HG02623 (cell line): ENCODE data around the gene KDM3B.
"Not testable (repeated sequence)": the region's sequence is repeated elsewhere in the genome, so short reads cannot be mapped to it uniquely, and the experiment has no call there.

Experiments
- ATAC-seq: cut with Tn5 transposase; IDR thresholded peaks from one replicate; pipeline ENCODE4 v1.9.1; 2021; ENCODE audit warnings: moderate library complexity; ENCODE audit not compliant: unreplicated experiment

KDM3B gene

DNA sequence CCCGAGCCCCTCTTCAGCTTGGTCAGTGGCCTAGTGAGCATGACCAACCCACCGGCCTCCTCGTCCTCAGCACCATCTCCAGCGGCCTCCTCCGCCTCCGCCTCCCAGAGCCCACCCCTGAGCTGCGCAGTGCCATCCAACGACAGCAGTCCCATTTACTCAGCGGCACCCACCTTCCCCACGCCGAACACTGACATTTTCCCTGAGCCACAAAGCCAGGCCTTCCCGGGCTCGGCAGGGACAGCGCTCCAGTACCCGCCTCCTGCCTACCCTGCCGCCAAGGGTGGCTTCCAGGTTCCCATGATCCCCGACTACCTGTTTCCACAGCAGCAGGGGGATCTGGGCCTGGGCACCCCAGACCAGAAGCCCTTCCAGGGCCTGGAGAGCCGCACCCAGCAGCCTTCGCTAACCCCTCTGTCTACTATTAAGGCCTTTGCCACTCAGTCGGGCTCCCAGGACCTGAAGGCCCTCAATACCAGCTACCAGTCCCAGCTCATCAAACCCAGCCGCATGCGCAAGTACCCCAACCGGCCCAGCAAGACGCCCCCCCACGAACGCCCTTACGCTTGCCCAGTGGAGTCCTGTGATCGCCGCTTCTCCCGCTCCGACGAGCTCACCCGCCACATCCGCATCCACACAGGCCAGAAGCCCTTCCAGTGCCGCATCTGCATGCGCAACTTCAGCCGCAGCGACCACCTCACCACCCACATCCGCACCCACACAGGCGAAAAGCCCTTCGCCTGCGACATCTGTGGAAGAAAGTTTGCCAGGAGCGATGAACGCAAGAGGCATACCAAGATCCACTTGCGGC is 114.6 kb downstream of the KDM3B start:
- ATAC-seq, result no peak

DNA sequence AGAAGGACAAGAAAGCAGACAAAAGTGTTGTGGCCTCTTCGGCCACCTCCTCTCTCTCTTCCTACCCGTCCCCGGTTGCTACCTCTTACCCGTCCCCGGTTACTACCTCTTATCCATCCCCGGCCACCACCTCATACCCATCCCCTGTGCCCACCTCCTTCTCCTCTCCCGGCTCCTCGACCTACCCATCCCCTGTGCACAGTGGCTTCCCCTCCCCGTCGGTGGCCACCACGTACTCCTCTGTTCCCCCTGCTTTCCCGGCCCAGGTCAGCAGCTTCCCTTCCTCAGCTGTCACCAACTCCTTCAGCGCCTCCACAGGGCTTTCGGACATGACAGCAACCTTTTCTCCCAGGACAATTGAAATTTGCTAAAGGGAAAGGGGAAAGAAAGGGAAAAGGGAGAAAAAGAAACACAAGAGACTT is 115.2 kb downstream of the KDM3B start:
- ATAC-seq, result no peak

DNA sequence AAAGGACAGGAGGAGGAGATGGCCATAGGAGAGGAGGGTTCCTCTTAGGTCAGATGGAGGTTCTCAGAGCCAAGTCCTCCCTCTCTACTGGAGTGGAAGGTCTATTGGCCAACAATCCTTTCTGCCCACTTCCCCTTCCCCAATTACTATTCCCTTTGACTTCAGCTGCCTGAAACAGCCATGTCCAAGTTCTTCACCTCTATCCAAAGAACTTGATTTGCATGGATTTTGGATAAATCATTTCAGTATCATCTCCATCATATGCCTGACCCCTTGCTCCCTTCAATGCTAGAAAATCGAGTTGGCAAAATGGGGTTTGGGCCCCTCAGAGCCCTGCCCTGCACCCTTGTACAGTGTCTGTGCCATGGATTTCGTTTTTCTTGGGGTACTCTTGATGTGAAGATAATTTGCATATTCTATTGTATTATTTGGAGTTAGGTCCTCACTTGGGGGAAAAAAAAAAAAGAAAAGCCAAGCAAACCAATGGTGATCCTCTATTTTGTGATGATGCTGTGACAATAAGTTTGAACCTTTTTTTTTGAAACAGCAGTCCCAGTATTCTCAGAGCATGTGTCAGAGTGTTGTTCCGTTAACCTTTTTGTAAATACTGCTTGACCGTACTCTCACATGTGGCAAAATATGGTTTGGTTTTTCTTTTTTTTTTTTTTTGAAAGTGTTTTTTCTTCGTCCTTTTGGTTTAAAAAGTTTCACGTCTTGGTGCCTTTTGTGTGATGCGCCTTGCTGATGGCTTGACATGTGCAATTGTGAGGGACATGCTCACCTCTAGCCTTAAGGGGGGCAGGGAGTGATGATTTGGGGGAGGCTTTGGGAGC is 115.9 kb downstream of the KDM3B start:
- no peak for ATAC-seq

DNA sequence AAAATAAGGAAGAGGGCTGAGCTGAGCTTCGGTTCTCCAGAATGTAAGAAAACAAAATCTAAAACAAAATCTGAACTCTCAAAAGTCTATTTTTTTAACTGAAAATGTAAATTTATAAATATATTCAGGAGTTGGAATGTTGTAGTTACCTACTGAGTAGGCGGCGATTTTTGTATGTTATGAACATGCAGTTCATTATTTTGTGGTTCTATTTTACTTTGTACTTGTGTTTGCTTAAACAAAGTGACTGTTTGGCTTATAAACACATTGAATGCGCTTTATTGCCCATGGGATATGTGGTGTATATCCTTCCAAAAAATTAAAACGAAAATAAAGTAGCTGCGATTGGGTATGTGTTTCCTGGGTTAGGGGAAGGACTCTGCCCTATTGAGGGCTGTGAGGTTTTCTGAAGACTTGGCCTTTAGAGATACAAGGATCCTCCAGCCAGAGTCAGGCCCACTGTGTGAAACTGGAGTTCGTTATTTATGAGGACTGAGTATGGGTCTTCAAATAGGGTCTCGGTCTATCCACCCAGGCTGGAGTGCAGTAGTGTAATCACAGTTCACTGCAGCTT is 116.6 kb downstream of the KDM3B start:
- ATAC-seq, result no peak

DNA sequence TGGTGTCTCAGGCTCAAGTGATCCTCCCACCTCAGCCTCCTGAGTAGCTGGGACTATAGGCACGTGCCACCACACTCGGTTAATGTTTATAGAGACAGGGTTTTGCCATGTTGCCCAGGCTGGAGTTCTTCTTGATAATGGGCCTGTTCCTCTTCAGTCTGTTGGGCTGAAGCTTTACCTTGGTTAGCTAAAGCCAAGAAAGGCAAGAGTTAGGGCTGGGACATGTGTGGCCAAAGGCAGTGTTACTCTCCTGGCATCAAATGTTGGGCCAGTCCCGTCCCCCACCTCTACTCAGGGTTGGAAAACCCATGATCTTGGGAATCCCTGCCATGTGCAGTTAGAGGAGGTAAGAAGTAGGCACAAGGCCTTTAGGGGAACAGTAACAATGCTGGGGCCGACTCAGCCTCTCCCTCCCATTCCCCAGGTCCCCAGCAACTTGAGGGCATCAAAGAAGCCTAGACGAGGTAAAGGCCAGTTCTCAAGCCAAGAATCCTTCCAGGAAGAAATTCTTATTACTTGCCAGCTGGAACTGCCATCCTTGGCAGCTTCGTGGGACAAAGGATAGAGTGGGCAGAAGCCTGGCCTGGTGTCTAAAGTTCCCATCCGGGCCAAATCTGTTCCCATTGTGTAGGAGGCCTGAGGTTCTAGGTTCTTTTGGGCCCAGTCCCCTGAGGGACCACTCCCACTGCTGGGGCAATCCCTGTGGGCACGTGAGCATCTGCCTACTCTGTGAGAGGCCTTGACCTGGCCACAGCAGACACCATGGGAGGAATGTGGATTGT is 117.2 kb downstream of the KDM3B start:
- no peak for ATAC-seq

DNA sequence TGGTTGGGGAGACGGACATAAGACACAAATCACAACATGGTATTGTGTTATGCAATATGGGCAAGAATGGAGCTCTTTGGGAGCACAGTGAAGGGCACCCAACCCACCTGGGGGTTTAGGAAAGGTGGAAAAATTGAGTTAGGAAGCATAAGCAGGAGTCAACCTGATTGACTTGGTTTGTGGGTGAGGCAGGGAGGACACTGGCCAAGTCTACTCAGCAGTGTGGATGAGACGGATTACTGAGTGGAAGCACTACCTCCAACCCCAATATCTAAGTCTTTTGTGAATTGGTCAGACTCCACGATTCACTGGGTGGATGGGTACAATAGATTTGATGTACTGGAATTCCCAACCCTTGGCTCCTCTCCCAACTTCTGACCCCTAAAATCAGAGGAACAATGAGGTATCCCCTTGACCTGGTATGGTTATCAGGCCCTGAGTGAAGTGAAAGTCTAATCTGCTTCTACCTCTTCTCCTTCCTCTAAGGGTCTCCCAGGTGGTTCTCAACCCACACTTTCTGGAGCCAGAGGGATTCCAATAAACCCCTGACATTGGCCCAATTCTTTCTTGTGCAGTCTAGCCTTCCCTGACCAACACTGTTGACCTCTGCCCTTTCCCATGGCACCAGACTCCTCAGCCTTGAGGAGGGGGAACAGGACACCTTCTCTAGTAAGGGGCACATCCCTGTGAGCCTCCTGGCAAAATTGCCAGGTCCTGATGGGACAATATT is 118.0 kb downstream of the KDM3B start:
- no peak for ATAC-seq

DNA sequence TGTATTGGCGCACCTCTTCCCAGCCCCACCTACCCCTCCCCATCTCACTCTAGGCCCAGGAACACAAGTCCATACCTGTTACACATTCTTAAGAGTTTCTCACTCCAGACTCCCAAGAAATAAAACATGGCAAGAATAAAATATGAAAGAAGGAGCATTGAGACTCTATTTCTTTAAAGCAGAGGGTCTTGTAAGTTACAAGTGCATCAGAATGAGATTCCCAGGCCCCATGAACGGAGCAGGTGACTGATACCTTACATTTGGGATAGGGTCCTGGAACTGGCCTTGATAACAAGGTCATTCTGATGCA is 118.5 kb downstream of the KDM3B start:
- ATAC-seq, result no peak

DNA sequence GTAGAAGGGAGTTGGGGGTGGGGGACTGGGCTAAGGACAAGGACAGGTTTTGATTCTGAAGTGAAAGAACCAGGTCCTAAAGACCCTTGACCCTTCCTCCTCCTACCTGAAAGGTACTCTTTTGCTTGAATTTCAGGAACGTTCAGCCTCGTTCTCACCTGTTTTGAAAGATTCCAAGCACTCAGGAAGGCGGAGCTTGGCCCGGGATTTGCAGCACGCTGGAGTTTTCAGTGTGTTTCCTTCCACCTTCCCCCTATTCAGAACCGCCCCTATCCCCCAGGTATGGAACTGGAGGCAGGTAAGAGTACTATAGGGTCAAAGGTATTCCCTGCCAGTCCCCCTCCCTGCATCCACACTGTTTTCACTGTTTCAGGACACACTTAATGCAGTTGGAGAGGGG is 119.9 kb downstream of the KDM3B start:
- no peak for ATAC-seq

DNA sequence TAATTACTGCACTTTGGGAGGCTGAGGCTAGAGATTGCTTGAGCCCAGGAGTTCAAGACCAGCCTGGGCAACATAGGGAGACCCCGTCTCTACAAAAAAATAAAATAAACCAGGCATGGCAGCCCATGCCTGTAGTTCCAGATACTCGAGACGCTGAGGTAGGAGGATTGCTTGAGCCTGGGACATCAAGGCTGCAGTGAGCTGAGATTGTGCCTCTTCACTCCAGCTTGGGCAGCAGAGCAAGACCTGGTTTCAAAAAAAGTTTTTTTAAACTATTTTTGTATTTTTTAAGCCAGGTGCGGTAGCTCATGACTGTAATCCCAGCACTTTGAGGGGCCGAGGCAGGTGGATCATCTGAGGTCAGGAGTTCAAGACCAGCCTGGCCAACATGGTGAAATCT is 120.7 kb downstream of the KDM3B start:
- ATAC-seq, result not testable (repeated sequence)

DNA sequence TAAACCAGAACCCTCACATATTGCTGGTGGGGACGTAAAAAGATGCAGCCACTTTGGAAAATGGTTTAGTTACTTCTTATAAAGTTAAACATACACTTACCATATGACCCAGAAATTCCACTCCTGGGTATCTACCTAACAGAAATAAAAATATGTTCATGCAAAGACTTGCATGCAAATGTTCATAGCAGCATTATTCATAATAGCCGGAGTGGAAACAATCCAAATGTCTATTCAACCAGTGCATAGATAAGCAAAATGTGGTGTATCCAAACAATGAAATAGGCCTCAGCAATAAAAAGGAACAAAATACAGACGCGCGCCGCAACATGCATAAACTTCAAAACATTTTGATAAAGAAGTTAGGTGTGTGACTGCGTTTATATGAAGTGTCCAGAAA is 124.4 kb downstream of the KDM3B start:
- no peak for ATAC-seq

DNA sequence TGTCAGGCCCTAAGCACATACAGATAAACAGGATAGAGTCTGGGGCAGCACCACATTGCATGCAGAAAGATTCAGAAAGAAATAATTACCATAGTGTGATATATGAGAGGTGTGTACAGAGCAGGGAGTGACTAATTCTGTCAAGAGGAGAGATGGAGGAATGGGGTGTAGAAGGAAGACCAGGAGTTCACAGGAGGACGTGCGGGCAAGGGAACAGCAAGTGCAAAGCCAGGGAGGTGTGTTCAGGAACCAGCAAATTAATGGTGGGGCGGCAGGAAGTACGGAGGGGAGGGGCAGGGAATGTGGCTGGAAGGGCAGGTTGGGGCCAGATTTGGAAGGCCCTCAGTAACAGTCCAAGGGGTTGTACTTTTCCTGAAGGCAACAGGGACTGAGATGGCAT is 130.2 kb downstream of the KDM3B start:
- ATAC-seq, result no peak
